Activated T-helper 1 cell treated with anti-CD3 and anti-CD28 coated beads, Interleukin-2, amount 50 U/mL, for 16 hours (primary cell): ENCODE data around the gene SAE1.
"Not testable (repeated sequence)": the region's sequence is repeated elsewhere in the genome, so short reads cannot be mapped to it uniquely, and the experiment has no call there.

Source experiments
- DNase-seq, 2 donors: peaks; one replicate each; pipeline ENCODE4 v3.0.0-alpha.2; 2020; ENCODE audit warnings: low read depth in 1 of 2, low spot score in 1 of 2

SAE1 gene

DNA sequence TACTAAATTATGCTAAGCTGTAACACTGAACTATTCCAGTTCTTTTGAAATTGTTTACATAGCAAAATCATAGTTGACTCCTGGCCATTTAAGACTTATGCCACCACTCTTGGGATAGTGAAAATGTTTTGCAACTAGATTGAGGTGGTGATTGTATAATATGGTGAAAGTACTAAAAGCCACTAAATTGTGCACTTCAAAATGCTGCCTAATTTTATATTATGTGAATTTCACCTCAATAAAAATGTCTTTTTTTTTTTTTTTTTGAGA is 5.0 kb upstream of the SAE1 start:
- DNase-seq: no peak

DNA sequence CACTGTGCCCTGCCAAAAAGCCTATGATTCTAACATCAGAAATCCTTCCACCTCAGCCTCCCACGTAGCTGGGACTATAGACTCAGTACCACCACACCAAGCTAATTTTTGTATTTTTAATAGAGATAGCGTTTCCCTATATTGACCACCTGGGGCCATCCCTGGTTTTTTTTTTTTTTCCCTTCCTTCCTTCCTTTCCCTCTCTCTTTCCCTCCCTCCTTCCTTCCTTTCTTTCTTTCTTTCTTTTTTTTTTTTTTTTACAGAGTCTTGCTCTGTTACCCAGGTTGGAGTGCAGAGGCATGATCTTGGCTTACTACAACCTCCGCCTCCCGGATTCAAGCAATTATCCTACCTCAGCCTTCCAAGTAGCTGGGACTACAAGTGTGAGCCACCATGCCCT is 1.1 kb upstream of the SAE1 start:
- DNase-seq: no peak

DNA sequence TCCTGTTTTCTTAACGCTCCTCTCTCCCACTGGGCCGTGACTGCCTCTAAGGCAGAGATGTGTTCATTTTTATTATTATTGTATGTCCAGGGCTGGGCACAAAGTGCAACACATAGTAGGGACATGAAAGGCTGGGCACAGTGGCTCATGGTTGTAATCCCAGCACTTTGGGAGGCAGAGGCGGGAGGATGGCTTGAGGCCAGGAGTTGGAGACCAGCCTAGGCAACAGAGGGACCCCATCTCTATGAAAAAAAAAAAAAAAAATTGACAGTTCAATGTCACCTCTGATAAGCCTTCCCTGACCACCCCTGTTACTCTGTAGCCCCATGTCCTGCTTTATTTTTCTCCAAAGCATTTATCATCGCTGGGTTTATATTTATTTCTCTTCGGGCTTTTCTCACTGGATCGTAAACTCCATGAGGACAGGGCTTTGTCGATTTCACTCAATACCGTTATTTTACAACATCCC is 481 bp upstream of the SAE1 start:
- DNase-seq: no peak

DNA sequence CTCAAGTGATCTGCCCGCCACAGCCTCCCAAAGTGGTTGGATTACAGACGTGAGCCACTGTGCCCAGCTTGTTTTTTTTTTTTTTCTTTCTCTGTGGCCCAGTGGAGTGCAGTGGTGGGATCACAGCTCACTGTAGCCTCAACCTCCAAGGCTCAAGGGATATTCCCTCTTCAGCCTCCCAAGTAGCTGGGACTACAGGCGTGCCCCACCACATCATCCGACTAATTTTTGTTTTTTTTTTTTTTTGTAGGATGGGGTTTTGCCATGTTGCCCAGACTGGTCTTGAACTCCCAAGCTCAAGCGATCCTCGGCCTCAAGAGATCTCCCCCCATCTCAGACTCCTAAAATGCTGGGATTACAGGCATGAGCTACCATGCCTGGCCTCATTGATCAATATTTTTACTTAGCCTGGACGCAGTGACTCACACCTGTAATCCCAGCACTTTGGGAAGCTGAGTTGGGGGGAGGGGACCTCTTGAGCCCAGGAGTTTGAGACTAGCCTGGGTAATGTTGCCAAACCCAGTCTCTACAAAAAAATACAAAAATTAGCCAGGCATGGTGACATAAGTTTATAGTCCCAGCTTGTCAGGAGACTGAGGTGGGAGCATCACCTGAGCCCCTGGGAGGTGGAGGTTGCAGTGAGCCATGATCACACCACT is 1.7 kb downstream of the SAE1 start:
- DNase-seq: no peak

DNA sequence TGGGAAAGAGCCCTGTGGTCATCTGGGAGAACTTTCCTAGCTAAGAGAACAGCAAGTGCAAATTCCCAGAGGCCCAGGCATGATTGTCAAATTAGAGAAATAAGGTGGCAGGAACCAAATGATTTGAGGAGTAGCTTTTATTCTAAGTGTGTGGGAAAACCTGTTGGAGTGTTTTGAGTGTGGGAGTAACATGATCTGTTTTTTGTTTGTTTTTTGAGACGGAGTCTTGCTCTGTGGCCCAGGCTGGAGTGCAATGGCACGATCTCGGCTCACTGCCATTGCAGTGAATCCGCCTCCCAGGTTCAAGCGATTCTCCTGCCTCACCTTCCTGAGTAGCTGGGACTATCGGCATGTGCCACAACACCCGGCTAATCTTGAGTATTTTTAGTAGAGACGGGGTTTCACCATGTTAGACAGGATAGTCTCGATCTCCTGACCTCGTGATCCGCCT is 2.4 kb downstream of the SAE1 start:
- DNase-seq: no peak

DNA sequence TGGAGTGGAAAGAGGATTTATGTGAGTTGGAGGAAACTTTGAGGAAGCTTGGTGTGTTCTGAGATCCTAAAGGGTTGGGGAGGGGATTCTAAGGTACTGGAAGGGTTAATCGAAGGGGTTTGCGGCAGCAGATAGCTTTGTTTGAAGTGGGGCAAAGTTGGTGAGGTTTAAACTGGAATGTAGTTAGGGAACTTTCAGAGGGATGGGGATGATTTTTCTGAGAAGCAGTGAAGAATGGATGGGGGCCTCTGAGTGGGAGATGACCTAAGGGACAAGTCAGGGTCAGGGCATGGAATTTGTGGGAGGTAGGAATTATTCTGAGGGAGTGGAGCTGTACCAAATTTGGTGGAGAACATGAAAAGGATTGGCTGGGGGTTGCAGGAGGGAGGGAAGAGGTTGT is 3.9 kb downstream of the SAE1 start:
- DNase-seq: no peak

DNA sequence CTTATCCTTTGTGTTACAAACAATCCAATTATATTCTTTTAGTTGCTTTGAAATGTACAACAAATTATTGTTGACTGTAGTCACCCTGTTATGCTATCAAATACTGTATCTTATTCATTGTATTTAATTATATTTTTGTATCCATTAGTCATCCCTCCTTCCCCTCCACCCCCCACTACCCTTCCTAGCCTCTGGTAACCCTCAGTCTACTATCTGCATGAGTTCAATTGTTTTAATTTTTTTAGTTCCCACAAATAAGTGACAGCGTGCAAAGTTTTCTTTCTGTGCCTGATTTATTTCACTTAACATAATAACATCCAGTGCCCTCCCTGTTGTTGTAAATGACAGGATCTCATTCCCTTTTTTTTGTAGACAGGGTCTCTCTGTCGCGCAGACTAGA is 4.5 kb downstream of the SAE1 start:
- DNase-seq: no peak

DNA sequence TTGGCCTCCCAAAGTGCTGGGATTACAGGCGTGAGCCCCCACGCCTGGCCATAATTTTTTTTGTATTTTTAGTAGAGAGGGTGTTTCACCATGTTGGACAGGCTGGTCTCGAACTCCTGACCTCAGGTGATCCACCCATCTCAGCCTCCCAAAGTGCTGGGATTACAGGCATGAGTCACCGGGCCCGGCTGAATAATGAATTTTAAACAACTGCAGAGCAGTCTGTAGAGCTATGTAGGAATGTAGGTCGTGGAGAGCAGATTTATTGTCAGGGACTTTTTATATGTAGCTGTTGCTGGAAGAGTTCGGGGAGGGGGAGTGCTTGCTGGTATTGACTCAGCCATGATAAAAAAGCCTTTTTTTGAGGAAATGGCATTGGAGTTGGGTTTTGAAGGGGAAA is 10.6 kb downstream of the SAE1 start:
- DNase-seq: not testable (repeated sequence)

DNA sequence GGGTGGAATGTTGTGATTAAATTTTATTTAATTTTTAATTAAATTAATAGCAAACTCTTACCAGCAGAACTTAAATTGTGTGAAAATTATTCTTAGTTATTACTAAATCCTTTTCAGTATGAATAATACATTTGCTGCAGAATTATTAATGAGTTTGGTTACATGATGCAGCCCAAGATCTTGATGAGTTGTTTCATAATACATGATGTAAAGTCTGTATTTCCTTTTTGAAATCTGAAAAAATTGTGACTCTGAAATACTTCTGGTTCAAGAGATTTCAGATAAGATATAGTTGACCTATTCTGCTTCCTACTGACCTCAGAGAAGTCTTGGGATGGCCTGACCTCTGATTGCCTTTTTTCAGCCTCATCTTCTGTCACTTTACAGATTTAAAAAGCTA is 11.1 kb downstream of the SAE1 start:
- no peak for DNase-seq

DNA sequence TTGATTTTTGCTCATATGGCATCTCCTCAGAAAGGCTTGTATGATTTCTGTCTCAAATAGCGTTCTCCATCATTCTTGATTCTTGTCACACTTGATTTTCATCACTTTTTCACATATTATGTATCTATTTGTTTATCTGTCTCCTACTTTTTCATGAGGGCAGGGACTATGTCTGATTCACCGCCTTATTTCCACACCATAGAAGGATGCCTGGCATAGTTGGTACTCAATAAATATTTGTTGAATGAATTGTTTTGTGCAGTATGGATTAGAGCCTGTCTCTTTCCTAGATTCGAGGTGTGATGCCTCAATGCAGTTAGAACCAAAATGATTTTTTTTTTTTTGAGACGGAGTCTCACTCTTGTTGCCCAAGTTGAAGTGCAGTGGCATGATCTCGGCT is 12.1 kb downstream of the SAE1 start:
- no peak for DNase-seq

DNA sequence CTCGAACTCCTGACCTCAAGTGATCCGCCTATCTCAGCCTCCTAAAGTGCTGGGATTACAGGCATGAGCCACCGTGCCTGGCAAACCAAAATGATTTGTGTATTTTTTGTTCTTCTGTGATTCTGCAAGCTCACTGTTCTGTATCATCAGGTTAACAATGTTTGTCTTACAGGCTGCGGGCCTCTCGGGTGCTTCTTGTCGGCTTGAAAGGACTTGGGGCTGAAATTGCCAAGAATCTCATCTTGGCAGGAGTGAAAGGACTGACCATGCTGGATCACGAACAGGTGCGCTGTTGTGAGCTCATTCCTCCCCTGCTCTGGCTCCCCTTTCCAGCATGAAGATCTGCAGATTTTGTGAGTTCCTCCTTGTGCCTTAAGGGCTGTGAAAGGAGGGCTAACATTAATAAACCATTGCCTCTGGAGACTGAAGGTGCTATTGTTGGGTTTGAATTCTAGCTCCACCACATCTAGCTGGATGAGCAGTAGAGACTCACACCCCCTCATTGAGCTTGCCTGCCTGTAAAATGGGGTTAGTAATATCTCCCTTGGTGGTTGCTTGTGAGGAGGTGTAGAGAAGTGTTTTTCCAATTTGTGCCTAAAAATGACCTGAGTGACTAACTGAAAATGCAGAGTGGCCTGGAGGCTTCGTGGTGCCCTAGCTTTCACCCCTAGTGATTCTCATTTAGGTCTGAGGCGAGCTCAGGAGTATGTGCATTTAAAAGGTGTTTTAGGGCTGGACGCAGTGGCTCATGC is 12.9 kb downstream of the SAE1 start:
- DNase-seq: no peak

DNA sequence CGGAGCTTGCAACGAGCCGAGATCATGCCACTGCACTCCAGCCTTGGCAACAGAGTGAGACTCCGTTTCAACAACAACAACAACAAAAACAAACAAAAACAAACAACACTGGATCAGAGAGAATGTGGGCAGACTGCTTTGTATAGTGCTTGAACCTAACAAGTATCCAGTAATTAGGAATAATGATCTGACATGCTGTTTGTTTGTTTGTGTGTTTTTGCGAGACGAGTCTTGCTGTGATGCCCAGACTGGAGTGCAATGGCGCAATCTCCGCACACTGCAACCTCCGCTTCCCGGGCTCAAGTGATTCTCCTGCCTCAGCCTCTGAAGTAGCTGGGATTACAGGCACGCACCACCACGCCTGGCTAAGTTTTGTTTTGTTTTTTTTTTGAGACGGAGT is 14.0 kb downstream of the SAE1 start:
- no peak for DNase-seq

DNA sequence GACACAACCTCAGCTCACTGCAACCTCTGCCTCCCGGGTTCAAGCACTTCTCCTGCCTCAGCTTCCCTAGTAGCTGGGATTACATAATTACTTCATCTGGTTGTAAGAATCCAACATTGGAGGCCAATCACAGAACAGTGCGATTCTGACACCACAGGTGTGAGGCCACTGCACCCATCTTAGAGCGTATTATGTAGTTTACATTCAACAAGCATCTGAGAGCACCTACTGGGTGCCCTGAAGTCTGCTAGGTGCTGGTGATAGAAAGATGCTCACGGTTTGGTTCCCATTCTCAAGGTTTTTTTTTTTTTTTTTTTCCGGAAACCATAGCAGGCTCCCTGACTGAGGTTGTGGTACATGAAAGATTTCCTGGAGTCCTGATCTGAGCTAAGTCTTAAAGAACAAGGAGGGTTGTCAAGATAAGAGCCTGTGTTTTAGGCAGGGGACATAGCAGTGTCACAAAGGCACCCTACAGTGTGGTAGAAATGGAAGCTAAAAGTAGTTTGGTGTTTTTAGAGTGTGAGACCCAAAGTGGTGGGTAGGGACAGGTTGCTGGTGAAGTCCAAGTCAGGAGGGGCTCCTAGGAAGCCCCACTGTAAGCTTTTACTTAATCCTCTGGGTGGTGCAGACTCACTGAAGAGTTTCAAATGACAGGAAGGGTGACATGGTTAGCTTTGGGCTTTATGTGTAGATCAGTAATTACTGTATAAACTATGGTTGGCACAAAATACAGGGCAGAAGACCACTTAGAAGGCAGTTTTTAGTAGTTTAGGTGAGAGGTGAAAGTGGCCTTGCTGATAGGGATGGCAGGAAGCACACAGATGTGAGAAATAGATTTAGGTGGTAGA is 15.2 kb downstream of the SAE1 start:
- DNase-seq: no peak

DNA sequence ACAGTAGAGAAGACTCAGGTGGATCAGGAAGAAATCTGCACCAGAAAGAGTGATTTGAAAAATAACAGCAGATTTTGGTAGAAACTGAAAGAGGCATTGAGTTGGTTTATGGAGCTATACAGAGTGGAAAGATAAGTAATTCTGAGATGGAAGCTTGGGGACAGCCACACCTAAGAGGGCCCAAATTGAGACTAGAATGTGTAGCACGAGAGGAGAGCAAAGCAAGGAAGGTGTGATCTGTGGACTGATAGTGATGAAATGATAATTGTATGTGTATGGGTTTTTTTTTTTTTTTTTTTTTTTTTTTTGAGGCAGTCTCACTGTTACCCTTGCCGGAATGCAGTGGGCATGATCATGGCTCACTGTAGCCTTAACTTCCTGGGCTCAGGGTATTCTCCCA is 16.3 kb downstream of the SAE1 start:
- no peak for DNase-seq

DNA sequence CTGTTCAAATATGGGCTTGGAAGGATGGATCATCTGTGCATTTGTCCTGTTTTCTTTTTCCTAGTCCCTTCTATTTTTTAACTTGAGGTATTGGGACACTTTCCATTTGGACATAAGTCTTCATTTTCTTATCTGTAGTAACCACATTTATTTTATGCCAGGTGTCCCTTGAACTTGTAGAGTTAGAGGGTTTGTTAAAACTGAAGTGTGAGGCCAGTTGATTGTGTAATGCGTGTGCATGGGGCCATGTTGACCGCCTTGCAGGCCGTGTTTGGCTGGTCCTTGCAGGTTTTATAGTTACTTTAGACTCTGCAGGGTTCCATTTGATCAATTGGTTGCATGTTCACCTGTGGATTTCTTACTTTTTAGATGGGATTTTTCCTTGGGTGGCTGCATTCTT is 21.0 kb downstream of the SAE1 start:
- DNase-seq: no peak

DNA sequence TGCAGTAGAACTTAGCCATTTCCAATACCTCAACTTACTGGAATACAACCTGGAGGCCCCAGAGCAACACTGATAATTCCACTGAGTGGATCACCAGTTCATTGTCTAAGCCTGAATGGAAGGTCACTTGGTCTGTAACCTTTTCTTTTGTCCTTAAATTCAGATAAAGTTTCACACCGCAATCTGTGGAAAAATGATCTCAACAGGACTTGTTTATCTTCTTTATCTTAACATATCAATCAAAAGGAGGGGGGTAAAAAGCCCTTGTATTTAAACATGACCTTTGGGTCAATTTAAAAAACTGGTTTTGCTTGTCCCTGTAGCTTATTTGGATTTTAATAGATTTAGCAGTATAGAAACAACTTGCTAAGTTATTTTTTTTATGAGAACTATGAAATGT is 21.6 kb downstream of the SAE1 start:
- DNase-seq: no peak

DNA sequence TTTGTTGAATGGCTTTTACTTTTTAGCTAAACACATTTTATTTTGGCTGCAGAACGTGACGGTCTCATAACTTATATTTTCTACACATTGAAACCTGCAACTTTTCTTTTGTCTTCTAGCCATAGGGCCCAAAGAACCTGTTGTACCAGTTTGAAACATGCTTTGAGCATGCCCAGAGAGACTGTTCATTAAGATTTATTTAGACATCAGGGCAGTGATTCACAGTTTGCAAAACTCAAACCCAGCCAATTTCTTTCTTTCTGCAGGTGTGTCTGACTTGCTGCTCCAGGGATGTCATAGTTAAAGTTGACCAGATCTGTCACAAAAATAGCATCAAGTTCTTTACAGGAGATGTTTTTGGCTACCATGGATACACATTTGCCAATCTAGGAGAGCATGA is 22.0 kb downstream of the SAE1 start:
- no peak for DNase-seq

DNA sequence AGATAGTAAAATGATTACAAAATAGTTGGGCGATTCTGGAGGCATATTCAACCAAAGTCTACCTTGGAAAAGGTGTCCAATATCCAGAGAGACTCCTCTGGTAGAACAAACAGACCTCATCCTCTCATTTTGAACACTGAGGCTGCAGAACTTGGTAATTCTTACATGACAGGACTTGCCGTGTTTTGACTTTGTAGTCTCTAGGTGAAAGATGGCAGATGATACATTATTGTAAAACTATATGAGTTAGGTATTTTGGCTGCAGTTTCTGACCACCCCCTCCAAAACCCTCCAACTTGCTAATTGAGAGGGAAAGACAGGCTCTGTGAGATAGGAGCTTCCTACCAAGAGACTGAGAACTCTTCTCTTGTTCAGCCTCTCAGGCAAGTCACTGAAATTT is 22.6 kb downstream of the SAE1 start:
- DNase-seq: no peak

DNA sequence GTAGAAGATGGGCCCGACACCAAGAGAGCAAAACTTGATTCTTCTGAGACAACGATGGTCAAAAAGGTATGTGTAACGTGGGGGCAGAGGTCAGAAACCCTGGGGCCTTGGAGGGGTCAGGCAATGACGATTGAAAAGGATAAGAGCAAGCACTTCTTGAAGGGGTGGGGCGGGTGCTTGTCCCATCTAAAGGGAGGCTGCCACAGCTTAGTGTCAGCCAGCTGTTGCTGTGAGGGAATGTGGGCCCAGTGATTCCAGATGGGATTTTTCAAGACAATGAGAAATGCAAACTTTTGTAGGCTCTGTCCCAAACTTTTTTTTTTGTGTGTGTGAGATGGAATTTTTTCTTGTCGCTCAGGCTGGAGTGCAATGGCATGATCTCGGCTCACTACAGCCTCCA is 24.5 kb downstream of the SAE1 start:
- no peak for DNase-seq

DNA sequence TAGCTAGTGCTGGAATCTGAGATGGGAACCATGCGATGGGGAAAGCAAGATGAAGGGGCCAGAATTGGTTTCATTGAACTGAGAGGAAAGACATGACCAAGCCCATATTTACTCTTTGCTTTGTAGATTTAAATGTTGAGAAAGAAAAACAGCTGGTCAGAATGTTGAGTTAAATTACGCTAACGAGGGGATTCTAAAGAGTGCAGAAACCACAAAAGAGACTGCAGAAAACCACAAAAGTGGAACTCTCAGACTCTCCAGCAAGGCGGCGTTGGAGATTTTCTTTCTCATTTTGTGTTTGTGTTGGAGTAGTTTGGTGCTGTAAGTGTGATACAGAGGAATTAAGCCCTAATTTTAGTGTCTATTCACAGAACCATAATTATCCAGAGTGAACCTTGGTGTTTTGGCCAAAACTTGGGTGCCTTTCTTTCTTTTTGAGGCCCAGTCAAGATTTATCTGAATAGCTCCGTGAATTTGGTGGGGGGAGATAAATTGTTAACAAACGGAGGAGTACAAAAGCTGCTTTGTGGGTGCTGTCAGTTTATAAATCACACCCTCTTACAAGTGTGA is 26.3 kb downstream of the SAE1 start:
- no peak for DNase-seq

DNA sequence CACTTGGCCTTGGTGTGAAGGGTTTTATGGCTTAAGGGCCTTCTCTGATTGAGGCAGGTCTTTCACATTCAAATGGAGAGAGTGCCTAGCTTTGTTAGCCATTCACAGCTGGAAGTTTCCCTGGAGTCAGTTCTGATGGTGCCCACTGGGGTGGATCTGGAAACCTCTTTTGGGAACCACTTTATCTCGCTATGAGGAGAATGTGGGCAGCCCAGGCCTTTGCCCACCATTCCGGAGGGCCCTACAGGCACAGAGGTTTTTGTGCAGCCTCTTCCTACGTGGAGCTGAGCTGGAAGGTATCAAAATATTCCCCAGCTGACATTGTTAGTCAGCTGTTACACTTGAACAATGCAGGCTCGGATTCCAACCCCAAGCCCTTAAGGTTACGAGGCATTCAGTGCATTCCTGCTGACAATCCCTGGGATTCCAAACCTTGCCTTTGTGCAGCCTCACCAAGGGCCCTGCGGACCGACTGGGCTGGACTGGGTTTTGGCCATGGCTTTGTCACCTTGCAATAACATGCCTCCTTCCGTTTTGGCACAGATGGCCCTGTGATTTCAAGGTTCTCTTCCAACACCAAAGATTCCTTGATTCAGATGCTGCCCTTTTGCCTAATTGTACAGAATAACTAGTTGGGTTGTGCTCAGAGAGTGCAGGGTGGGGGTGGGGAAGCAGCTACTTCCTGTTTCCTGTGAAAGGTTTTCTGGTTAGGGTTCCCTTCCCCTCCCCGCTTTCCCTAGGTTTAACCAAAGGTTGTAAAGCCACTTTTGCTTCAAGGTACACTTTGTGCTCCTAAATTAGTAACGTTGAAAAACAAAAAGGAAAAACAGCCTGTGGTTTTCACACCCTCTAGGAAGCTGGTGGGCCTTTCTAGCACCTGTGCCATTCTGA is 27.0 kb downstream of the SAE1 start:
- DNase-seq: no peak
